GM19455 (cell line): Measurements from ENCODE around the gene ADAMTS2.

Experiments used
- ATAC-seq: cut with Tn5 transposase; IDR thresholded peaks from one replicate; pipeline ENCODE4 v1.9.1; 2021; ENCODE audit not compliant: unreplicated experiment

ADAMTS2 gene

GRCh38 chr5:179185941-179186411 is 159.3 kb downstream of the ADAMTS2 start:
- no peak for ATAC-seq

- ATAC-seq = no peak
Measured at GRCh38 chr5:179185256-179185940, 159.9 kb downstream of the ADAMTS2 start.

- no peak for ATAC-seq
Measured at GRCh38 chr5:179184521-179185050, 160.7 kb downstream of the ADAMTS2 start.

- no peak for ATAC-seq
Measured at GRCh38 chr5:179183481-179183880, 161.8 kb downstream of the ADAMTS2 start.

- no peak for ATAC-seq
Measured at GRCh38 chr5:179182601-179183000, 162.7 kb downstream of the ADAMTS2 start.

GRCh38 chr5:179181988-179182387 is 163.3 kb downstream of the ADAMTS2 start:
- ATAC-seq = no peak

GRCh38 chr5:179180921-179181645 is 164.2 kb downstream of the ADAMTS2 start:
- no peak for ATAC-seq

- no peak for ATAC-seq
Measured at GRCh38 chr5:179180061-179180610, 165.1 kb downstream of the ADAMTS2 start.

- no peak for ATAC-seq
Measured at GRCh38 chr5:179177711-179178575, 167.3 kb downstream of the ADAMTS2 start.

- no peak for ATAC-seq
Measured at GRCh38 chr5:179176571-179177230, 168.6 kb downstream of the ADAMTS2 start.

- ATAC-seq = no peak
Measured at GRCh38 chr5:179176166-179176565, 169.1 kb downstream of the ADAMTS2 start.

- no peak for ATAC-seq
Measured at GRCh38 chr5:179171816-179172745, 173.2 kb downstream of the ADAMTS2 start.

- no peak for ATAC-seq
Measured at GRCh38 chr5:179171251-179171815, 173.9 kb downstream of the ADAMTS2 start.

- ATAC-seq = no peak
Measured at GRCh38 chr5:179170606-179171005, 174.7 kb downstream of the ADAMTS2 start.

- no peak for ATAC-seq
Measured at GRCh38 chr5:179169836-179170235, 175.4 kb downstream of the ADAMTS2 start.

GRCh38 chr5:179168664-179169063 is 176.6 kb downstream of the ADAMTS2 start:
- ATAC-seq = no peak

GRCh38 chr5:179167871-179168451 is 177.3 kb downstream of the ADAMTS2 start:
- ATAC-seq = no peak
